Measurements from ENCODE around the gene MAGOH.

The MAGOH gene

GRCh38 chr1:53258216-53258615 is 19.9 kb upstream of the MAGOH start:
- Histone ChIP-seq H4K20me1 (ENCODE audit: insufficient read depth, low read length) (no peaks in the 10 kb centered on the region), H3K4me2 (ENCODE audit: low read length) (no peak overlapping the region), H3K36me3 (ENCODE audit: insufficient read depth, low read length) (peaks cover 99% of the 10 kb centered on the region), H3K4me1 (ENCODE audit: insufficient read depth, low read length, severe bottlenecking) (no peaks in the 10 kb centered on the region), H3K79me2 (ENCODE audit: insufficient read depth, low read length) (no peaks in the 10 kb centered on the region), H3K27ac (ENCODE audit: low read depth, low read length, poor library complexity, severe bottlenecking) (no peak overlapping the region), H3K9ac (ENCODE audit: low read length) (no peak overlapping the region), H3K9me2 (ENCODE audit: low read depth, low read length) (no peaks in the 10 kb centered on the region), H3K4me3 (ENCODE audit: low read depth, low read length, poor library complexity, severe bottlenecking) (no peak overlapping the region), H3K27me3 (ENCODE audit: insufficient read depth, low read length) (no peaks in the 10 kb centered on the region), H3F3A (ENCODE audit: insufficient read depth, low read length) (no peaks in the 10 kb centered on the region), H2AFZ (ENCODE audit: low read length) (no peak overlapping the region), H3K9me3 (ENCODE audit: low read length) (no peaks in the 10 kb centered on the region)
- TF ChIP-seq EZH2 (IDR thresholded peaks at IDR 0.05; ENCODE audit: borderline replicate concordance, low read length), result no peak
- TF ChIP-seq, protein P1, sequence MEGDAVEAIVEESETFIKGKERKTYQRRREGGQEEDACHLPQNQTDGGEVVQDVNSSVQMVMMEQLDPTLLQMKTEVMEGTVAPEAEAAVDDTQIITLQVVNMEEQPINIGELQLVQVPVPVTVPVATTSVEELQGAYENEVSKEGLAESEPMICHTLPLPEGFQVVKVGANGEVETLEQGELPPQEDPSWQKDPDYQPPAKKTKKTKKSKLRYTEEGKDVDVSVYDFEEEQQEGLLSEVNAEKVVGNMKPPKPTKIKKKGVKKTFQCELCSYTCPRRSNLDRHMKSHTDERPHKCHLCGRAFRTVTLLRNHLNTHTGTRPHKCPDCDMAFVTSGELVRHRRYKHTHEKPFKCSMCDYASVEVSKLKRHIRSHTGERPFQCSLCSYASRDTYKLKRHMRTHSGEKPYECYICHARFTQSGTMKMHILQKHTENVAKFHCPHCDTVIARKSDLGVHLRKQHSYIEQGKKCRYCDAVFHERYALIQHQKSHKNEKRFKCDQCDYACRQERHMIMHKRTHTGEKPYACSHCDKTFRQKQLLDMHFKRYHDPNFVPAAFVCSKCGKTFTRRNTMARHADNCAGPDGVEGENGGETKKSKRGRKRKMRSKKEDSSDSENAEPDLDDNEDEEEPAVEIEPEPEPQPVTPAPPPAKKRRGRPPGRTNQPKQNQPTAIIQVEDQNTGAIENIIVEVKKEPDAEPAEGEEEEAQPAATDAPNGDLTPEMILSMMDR (IDR thresholded peaks at IDR 0.05; ENCODE audit: low read length), result no peak

DNA sequence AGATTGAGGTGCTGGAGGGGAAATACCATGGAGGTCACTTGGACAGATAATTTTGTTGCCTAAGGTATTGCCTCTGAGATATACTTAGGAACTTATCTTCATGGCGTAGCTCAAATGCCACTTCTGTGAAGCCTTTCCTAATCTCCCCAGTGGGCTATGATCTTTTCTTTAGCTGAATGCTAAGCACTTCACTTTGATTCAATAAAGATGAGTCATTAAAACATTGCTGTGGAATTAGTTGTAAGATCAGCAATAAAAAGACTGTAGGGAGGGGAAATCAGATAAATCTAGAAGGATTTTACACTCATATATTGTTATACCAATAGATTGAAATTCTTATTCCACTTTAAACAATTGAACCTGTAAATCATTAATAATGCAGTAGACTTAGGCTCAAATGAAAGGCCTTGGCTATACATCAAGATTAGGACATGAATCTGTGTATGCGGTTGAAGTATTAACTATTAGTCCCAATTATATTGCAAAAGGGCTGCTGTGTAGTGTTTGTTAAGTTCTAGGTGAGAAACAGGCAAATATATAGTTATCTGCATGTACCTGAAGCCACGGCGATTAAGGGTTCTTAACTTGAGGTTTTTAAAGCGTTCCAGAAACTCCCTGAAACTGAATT is 19.2 kb upstream of the MAGOH start:
- Histone ChIP-seq H3K79me2 (ENCODE audit: insufficient read depth, low read length) (no peaks in the 10 kb centered on the region), H3K9ac (ENCODE audit: low read length) (no peak overlapping the region), H3K9me3 (ENCODE audit: low read length) (no peaks in the 10 kb centered on the region), H2AFZ (ENCODE audit: low read length) (no peak overlapping the region), H3K4me2 (ENCODE audit: low read length) (no peak overlapping the region), H3K27me3 (ENCODE audit: insufficient read depth, low read length) (no peaks in the 10 kb centered on the region), H3K27ac (ENCODE audit: low read depth, low read length, poor library complexity, severe bottlenecking) (no peak overlapping the region), H3K4me1 (ENCODE audit: insufficient read depth, low read length, severe bottlenecking) (no peaks in the 10 kb centered on the region), H3K4me3 (ENCODE audit: low read depth, low read length, poor library complexity, severe bottlenecking) (no peak overlapping the region), H3K36me3 (ENCODE audit: insufficient read depth, low read length) (peaks cover 95% of the 10 kb centered on the region), H3F3A (ENCODE audit: insufficient read depth, low read length) (no peaks in the 10 kb centered on the region), H3K9me2 (ENCODE audit: low read depth, low read length) (no peaks in the 10 kb centered on the region), H4K20me1 (ENCODE audit: insufficient read depth, low read length) (no peaks in the 10 kb centered on the region)
- TF ChIP-seq, protein P1 (IDR thresholded peaks at IDR 0.05; ENCODE audit: low read length), result no peak
- no peak for TF ChIP-seq EZH2 (IDR thresholded peaks at IDR 0.05; ENCODE audit: borderline replicate concordance, low read length)

DNA sequence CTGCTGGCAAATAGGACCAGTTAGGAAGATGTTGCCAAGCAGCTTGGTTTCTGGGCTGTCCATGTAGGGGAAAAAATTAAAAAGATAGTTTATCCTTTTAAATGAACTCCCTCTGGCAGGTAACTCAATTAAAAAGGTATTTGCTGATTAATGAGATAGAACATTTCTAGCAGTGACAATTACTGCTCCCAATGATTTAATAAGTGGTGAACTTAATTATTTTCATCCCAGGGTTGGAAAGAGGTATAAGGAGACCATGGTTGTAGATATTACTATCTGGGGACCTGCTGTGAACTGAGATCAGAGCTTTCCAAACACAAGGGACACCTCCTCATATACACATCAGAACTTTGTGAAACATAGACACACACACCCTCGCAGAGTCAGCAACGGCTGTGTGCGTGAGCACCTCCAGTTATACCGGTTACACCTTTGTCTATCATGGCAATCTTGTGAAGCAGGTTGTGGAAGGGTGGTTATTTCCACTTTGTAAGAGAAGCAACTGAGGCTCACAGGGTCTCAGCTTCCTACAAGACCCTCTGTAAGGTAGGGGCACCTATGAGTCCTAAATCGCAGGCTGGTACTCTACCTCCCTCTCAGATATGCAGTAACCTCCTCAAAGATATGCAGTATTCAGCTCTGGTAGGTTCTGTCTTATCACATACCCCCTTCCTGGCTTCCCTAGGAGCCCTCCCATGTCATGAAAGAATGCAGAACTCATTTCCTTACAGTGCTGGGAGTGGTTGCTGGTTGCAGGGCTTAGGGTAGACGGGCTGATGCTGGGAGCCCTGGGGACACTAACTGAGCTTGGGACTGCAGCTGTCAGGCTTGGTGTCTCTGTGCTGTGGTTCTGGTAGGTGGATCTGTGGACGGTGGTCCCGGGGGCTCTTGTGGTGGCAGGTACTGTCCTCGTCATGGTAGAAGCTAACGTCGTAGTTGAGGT is 18.5 kb upstream of the MAGOH start:
- TF ChIP-seq EZH2 (IDR thresholded peaks at IDR 0.05; ENCODE audit: borderline replicate concordance, low read length), result no peak
- TF ChIP-seq, protein P1 (IDR thresholded peaks at IDR 0.05; ENCODE audit: low read length), result no peak
- Histone ChIP-seq H4K20me1 (ENCODE audit: insufficient read depth, low read length) (no peaks in the 10 kb centered on the region), H3K4me3 (ENCODE audit: low read depth, low read length, poor library complexity, severe bottlenecking) (no peak overlapping the region), H3K4me1 (ENCODE audit: insufficient read depth, low read length, severe bottlenecking) (no peaks in the 10 kb centered on the region), H3F3A (ENCODE audit: insufficient read depth, low read length) (no peaks in the 10 kb centered on the region), H3K79me2 (ENCODE audit: insufficient read depth, low read length) (no peaks in the 10 kb centered on the region), H3K4me2 (ENCODE audit: low read length) (no peak overlapping the region), H3K9ac (ENCODE audit: low read length) (no peak overlapping the region), H3K27me3 (ENCODE audit: insufficient read depth, low read length) (no peaks in the 10 kb centered on the region), H3K9me3 (ENCODE audit: low read length) (no peaks in the 10 kb centered on the region), H2AFZ (ENCODE audit: low read length) (no peak overlapping the region), H3K9me2 (ENCODE audit: low read depth, low read length) (no peaks in the 10 kb centered on the region), H3K36me3 (ENCODE audit: insufficient read depth, low read length) (peaks cover 94% of the 10 kb centered on the region), H3K27ac (ENCODE audit: low read depth, low read length, poor library complexity, severe bottlenecking) (no peak overlapping the region)
